GM19463 (cell line): ENCODE measurements around the gene LMX1A.

ENCODE experiments used
- ATAC-seq: cut with Tn5 transposase; IDR thresholded peaks from one replicate; pipeline ENCODE4 v1.9.1; 2021; ENCODE audit warnings: mild to moderate bottlenecking, moderate library complexity; ENCODE audit not compliant: unreplicated experiment

LMX1A gene

GRCh38 chr1:165281207-165281901 is 75.2 kb downstream of the LMX1A start:
- no peak for ATAC-seq

- no peak for ATAC-seq
Measured at GRCh38 chr1:165279882-165280281, 76.6 kb downstream of the LMX1A start.

GRCh38 chr1:165276314-165276713 is 80.2 kb downstream of the LMX1A start:
- ATAC-seq, result no peak

- no peak for ATAC-seq
Measured at GRCh38 chr1:165265196-165265838, 91.2 kb downstream of the LMX1A start.

- no peak for ATAC-seq
Measured at GRCh38 chr1:165259706-165260428, 96.6 kb downstream of the LMX1A start.

- no peak for ATAC-seq
Measured at GRCh38 chr1:165259236-165259635, 97.3 kb downstream of the LMX1A start.

- peak; percentile 88 for ATAC-seq
Measured at GRCh38 chr1:165257969-165258459, 98.5 kb downstream of the LMX1A start.

- ATAC-seq, result no peak
Measured at GRCh38 chr1:165254896-165255625, 101.5 kb downstream of the LMX1A start.

- no peak for ATAC-seq
Measured at GRCh38 chr1:165254376-165254775, 102.1 kb downstream of the LMX1A start.

- no peak for ATAC-seq
Measured at GRCh38 chr1:165253818-165254254, 102.7 kb downstream of the LMX1A start.

GRCh38 chr1:165248969-165249571 is 107.4 kb downstream of the LMX1A start:
- no peak for ATAC-seq

- ATAC-seq, result no peak
Measured at GRCh38 chr1:165241952-165242351, 114.6 kb downstream of the LMX1A start.

- ATAC-seq, result no peak
Measured at GRCh38 chr1:165241321-165241720, 115.2 kb downstream of the LMX1A start.

GRCh38 chr1:165240492-165240891 is 116.0 kb downstream of the LMX1A start:
- ATAC-seq, result no peak

GRCh38 chr1:165239873-165240272 is 116.6 kb downstream of the LMX1A start:
- no peak for ATAC-seq

GRCh38 chr1:165235777-165236291 is 120.7 kb downstream of the LMX1A start:
- no peak for ATAC-seq

- ATAC-seq, result no peak
Measured at GRCh38 chr1:165235155-165235776, 121.2 kb downstream of the LMX1A start.

- ATAC-seq, result no peak
Measured at GRCh38 chr1:165234149-165234548, 122.4 kb downstream of the LMX1A start.

GRCh38 chr1:165228676-165229075 is 127.8 kb downstream of the LMX1A start:
- ATAC-seq, result no peak

GRCh38 chr1:165228111-165228655 is 128.3 kb downstream of the LMX1A start:
- no peak for ATAC-seq
